Mucosa of gallbladder (tissue), 1 donor: ENCODE measurements around the gene BAG3. TPM values are rescaled to one million over a fixed set of nuclear protein-coding genes. Genes with fewer than 3 reads are reported as not detected.
"Not testable (repeated sequence)": the region's sequence is repeated elsewhere in the genome, so short reads cannot be mapped to it uniquely, and the experiment has no call there.

Source experiments
- DNase-seq: peaks from one replicate; pipeline ENCODE4 v3.0.0-alpha.2; 2020; ENCODE audit warnings: low spot score
- total RNA-seq: library from RNA; stranded (reverse); gene quantifications from one replicate; pipeline ENCODE4 v1.2.1, GENCODE V29; 2021
- donor health status: DM: no; HTN: no; CAD: no.

The BAG3 gene
- total RNA-seq, 1 donor from 2014 or later: 65.9 TPM

- no peak for DNase-seq
These were observed 37.9 kb downstream of the BAG3 start for GRCh38 chr10:119689016-119689580.

- no peak for DNase-seq
These were observed 40.5 kb downstream of the BAG3 start for GRCh38 chr10:119691726-119692125.

GRCh38 chr10:119693262-119693957 is 42.2 kb downstream of the BAG3 start:
- no peak for DNase-seq

GRCh38 chr10:119694608-119695007 is 43.4 kb downstream of the BAG3 start:
- no peak for DNase-seq

DNA sequence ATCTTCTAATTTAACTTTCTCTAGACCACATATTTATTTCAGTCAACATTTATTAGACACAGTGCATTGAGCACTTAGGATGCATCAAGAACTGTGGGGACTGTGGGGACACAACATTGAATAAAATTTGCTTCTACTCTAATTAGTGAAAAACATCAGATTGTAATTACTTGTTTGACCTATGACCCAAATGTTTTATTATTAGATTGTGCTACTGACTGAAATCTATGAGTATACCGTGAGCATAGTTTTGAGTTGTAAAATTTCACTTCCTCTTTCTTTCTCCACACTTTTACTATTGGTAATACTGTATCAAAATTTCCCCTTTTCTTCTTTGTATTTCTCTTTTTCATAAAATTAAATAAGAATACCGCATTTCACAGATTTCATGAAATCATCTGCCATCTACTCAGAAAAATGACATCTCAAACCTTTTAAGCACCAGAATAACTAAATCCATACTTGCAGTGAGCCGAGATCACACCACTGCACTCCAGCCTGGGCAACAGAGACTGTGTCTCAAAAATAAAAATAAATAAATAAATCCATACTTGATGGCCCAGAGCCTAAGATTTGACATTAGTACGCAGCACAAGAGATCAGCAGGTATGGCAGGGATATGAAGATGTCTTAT is 49.3 kb downstream of the BAG3 start:
- DNase-seq: no peak

- DNase-seq: no peak
These were observed 50.7 kb downstream of the BAG3 start for GRCh38 chr10:119701861-119702260.

DNA sequence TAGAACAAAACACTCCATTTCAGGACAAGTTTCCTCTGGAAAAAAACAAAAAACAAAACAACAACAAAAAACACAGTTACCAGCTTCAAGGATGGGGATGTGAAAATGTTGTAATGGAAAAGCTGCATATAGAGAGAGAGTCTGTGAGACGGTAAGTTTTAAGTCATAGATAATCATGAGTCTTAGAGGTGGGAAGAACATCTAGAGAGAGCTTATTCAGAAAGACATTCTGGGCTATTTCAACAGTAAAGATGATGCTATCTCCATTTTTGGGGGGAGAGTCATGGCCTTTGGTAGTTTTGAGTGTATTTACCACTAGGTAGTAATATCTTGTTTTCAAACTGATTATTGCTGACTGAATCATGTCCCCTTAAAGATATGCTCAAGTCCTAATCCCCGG is 51.4 kb downstream of the BAG3 start:
- no peak for DNase-seq

- DNase-seq: no peak
These were observed 52.8 kb downstream of the BAG3 start for GRCh38 chr10:119703903-119704508.

- no peak for DNase-seq
These were observed 54.3 kb downstream of the BAG3 start for GRCh38 chr10:119705434-119705831.

DNA sequence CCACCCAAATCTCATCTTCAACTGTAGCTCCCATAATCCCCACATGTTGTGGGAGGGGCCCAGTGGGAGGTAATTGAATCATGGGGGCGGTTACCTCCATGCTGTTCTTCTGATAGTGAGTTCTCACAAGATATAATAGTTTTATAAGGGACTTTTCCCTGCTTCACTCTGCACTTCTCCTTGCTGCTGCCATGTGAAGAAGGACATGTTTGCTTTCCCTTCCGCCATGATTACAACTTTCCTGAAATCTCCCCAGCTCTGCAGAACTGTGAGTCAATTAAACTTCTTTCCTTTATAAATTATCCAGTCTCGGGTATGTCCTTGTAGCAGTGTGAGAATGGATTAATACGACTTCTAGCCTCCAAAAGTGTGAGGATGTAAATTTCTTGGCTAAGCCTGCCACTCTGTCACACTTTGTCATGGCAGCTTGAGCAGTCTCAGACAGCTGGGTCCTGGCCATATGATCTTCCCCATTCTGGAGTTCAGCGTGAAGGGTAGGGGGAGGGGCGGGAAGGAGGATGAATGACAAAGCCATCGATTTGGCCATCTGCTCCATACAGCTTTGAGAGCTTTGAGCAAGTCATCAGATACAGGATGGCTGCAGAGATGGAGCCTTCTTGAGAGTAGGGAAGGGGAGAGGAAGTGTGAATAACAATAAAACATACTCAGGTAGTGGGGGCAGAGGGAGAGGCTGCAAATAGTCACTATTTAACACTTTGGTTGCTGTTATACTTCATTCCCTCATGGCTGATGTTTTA is 55.5 kb downstream of the BAG3 start:
- DNase-seq: no peak

DNA sequence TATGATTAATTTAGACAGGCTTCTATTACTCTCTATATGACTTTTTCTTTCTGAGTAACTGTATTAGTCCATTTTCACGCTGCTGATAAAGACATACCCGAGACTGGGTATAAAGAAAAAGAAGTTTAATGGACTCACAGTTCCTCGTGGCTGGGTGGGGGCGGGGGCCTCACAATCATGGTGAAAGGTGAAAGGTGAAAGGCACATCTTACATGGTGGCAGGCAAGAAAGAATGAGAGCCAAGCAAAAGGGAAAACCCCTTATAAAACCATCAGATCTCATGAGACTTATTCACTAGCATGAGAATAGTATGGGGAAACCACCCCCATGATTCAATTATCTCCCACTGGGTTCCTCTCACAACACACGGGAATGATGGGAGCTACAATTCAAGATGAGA is 56.2 kb downstream of the BAG3 start:
- not testable (repeated sequence) for DNase-seq

GRCh38 chr10:119710935-119711334 is 59.8 kb downstream of the BAG3 start:
- DNase-seq: not testable (repeated sequence)

DNA sequence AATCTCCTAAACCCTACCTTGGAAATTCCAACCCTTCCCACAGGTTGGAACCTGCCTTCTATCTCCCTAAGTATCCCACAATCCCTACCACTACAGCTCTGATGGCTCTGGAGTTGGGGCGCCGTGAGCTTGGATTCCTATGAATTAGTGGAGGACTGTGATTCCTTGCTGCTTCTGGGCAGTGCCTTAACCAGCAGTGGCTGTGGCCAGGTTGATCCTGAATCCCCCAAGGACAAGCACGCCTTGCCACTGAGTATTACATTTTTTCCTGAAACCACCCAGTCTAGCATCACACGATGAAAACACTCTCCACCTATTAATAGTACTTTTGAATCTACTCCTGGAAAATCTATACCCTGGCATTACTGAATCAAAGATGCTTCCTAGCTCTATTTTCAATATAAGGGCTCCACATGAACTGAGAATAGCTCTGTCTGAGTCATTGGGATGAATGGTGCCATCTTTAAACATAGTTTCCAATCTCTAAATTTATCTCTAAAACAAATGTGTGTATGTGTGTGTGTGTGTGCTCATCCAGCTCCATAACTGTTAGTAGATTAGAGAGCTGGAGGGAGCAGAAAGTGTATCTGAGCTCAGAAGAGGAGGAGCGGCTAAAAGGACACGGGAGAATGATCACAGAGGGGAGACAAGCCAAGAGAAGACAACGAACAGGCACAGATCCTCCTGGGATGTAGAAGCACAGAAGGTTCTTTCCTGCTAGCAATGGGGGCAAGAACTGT is 62.7 kb downstream of the BAG3 start:
- no peak for DNase-seq

DNA sequence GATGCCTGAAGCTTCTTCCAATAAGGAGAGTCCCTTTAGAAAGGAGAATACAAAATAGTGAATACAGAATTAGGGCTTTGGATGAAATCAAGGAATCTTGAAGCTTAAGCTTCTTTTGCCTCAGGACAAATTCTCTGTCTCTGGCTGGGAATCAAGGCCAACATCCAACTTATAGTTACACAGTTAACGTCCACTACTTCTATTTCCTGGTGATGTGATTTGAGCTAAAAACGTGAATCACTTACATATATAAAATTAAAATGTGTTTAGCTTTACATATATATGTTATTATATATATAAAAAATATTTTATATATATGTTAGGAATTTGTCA is 63.3 kb downstream of the BAG3 start:
- no peak for DNase-seq

GRCh38 chr10:119715628-119716505 is 64.7 kb downstream of the BAG3 start:
- DNase-seq: no peak

GRCh38 chr10:119723161-119723560 is 72.0 kb downstream of the BAG3 start:
- DNase-seq: no peak

DNA sequence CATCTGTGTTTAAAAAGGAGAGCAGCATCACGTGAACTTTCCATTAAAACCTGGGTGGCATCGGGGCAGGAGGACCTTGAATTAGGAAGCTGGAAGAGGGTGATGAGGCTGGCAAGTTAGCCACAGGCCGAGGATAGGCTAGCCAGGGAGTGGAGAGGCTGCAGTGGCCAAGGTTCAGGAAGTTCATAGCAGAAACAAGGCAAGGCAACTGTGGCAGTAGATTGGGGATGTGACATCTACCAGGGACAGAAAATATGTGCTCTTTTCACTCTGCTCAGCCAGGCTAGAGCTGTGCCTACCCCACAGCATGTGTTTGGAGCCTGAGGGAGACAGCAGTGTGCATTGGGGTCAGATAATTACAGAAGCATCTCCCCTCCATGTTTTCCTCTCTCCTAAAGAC is 72.4 kb downstream of the BAG3 start:
- no peak for DNase-seq

GRCh38 chr10:119724593-119725516 is 73.7 kb downstream of the BAG3 start:
- no peak for DNase-seq

GRCh38 chr10:119725517-119725827 is 74.3 kb downstream of the BAG3 start:
- no peak for DNase-seq
